H1 (cell line): ENCODE measurements around the gene NPTN. TPM values are rescaled to one million over a fixed set of nuclear protein-coding genes. Genes with fewer than 3 reads are reported as not detected.

ENCODE experiments used
- CBX8 ChIP-seq: fragments of 300-800, 300-1000 bp; sonication (generic); IDR thresholded peaks from 2 replicates; pipeline ENCODE4 v1.7.1; 2016; ENCODE audit warnings: low read depth, low read length, borderline replicate concordance
- CEBPB ChIP-seq: IDR thresholded peaks from 2 replicates; pipeline ENCODE4 v1.6.1; 2012; ENCODE audit warnings: low read depth, low read length
- CREB1 ChIP-seq: IDR thresholded peaks from 2 replicates; pipeline ENCODE4 v1.6.1; 2012; ENCODE audit warnings: inconsistent platforms
- KDM4A ChIP-seq: IDR thresholded peaks from one replicate; pipeline ENCODE4 v1.7.1; 2012; ENCODE audit warnings: low read depth, mild to moderate bottlenecking, moderate library complexity, low read length, inconsistent platforms; ENCODE audit not compliant: severe bottlenecking
- RAD21 ChIP-seq, 2 experiments: IDR thresholded peaks in 1 of 2; conservative IDR thresholded peaks in 1 of 2; 2 replicates each; pipeline ENCODE4 v1.6.1; 2011; ENCODE audit warnings: low read depth in 2 of 2, low read length in 2 of 2, improper control_type of control experiment in 1 of 2, inconsistent platforms in 1 of 2, mild to moderate bottlenecking in 1 of 2, moderate library complexity in 1 of 2
- SIX5 ChIP-seq: IDR thresholded peaks from 2 replicates; pipeline ENCODE4 v1.6.1; 2011; ENCODE audit warnings: mild to moderate bottlenecking, low read depth, low read length
- polyA plus RNA-seq, 7 experiments: library from polyadenylated mRNA; depleted of rRNA in 3 of 7; stranded (reverse) in 5 of 7; unstranded in 2 of 7; fragments of >200 nt in 5 of 7; fragments of 200-250 nt in 2 of 7; gene quantifications; 1 replicate in 5 of 7; 2 replicates in 1 of 7; 4 replicates in 1 of 7; pipeline versions ENCODE4 v1.2.1 to v1.2.3, GENCODE V29; 2011 to 2013; ENCODE audit warnings: missing spikeins in 2 of 7, mixed read lengths in 2 of 7
- total RNA-seq: library from RNA; stranded (reverse); fragmentation: NEBNext Ultra II Directional; extraction: Animal tissue kit (Norgen Biotek cat#: 25700); gene quantifications from 2 replicates; pipeline ENCODE4 v1.2.1, GENCODE V29; 2021
- TF ChIP-seq, protein P1 (sequence below): fragments of 300-600 bp; sonication (generic); IDR thresholded peaks from 2 replicates; pipeline ENCODE4 v1.7.1; 2012; ENCODE audit warnings: low read length, moderate library complexity, mild to moderate bottlenecking, inconsistent platforms; ENCODE audit not compliant: insufficient replicate concordance
- TF ChIP-seq, protein P2 (sequence below): IDR thresholded peaks from 2 replicates; pipeline ENCODE4 v1.6.1; 2012; ENCODE audit warnings: inconsistent platforms

NPTN gene
- total and polyA plus RNA-seq, 2 of the 8 experiments (the other 6 are each of a cell fraction or from before 2014, with no cell fraction given), result 67.0 to 113 TPM

DNA sequence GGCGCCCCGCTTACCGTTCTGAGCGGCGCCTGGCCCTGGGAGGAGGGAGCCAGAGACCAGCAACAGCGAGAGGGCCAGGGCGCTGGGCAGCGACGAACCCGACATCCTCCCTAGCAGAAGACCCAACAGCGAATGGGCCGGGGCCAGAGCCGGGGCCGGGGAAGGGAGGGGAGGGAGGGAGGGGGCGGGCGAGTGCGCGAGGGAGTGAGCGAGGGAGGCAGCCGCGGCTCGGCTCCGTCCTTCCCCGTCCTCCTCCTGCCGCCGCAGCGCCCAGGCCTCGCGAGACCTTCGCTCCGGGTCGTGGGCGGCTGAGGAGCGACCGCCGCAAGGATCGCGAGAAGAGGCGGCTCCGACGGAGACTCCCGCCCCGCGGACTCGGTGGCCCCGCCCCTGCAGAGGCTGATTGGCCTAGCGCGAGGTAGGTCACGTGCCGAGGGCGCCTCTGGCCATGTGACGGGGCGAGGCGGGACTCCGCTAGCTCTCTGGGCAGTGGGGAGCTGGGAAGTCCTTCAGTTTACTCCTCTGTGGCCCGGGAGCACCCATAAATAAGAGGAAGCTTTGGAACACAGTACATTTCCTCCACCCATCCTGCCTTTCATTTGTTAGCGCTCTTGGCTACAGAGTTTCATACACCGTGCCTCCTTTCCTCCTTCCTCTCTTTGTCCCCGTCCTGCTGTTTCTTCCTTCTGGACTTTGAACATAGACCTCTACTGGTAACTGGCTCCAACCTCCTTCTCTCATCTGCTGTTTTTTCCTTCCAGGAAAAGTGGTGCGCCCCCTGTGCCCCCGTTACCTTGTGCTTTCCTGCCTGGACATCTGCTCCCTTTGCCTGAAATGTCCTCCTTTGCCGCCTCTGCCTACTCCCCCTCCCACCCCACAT is at the start of gene NPTN (continued):
- no peak for TF ChIP-seq RAD21 (IDR thresholded peaks at IDR 0.05 in 1 of 2, conservative IDR thresholded peaks at IDR 0.05 in 1 of 2; ENCODE audit: low read depth in 2 of 2, low read length in 2 of 2)
- TF ChIP-seq CREB1, result no peak; the same call in 1 of the 2 replicates
- TF ChIP-seq CBX8, result no peak
- no peak for TF ChIP-seq SIX5
- peak; percentile 47 for TF ChIP-seq KDM4A
- TF ChIP-seq CEBPB, result no peak
- TF ChIP-seq, protein P1, sequence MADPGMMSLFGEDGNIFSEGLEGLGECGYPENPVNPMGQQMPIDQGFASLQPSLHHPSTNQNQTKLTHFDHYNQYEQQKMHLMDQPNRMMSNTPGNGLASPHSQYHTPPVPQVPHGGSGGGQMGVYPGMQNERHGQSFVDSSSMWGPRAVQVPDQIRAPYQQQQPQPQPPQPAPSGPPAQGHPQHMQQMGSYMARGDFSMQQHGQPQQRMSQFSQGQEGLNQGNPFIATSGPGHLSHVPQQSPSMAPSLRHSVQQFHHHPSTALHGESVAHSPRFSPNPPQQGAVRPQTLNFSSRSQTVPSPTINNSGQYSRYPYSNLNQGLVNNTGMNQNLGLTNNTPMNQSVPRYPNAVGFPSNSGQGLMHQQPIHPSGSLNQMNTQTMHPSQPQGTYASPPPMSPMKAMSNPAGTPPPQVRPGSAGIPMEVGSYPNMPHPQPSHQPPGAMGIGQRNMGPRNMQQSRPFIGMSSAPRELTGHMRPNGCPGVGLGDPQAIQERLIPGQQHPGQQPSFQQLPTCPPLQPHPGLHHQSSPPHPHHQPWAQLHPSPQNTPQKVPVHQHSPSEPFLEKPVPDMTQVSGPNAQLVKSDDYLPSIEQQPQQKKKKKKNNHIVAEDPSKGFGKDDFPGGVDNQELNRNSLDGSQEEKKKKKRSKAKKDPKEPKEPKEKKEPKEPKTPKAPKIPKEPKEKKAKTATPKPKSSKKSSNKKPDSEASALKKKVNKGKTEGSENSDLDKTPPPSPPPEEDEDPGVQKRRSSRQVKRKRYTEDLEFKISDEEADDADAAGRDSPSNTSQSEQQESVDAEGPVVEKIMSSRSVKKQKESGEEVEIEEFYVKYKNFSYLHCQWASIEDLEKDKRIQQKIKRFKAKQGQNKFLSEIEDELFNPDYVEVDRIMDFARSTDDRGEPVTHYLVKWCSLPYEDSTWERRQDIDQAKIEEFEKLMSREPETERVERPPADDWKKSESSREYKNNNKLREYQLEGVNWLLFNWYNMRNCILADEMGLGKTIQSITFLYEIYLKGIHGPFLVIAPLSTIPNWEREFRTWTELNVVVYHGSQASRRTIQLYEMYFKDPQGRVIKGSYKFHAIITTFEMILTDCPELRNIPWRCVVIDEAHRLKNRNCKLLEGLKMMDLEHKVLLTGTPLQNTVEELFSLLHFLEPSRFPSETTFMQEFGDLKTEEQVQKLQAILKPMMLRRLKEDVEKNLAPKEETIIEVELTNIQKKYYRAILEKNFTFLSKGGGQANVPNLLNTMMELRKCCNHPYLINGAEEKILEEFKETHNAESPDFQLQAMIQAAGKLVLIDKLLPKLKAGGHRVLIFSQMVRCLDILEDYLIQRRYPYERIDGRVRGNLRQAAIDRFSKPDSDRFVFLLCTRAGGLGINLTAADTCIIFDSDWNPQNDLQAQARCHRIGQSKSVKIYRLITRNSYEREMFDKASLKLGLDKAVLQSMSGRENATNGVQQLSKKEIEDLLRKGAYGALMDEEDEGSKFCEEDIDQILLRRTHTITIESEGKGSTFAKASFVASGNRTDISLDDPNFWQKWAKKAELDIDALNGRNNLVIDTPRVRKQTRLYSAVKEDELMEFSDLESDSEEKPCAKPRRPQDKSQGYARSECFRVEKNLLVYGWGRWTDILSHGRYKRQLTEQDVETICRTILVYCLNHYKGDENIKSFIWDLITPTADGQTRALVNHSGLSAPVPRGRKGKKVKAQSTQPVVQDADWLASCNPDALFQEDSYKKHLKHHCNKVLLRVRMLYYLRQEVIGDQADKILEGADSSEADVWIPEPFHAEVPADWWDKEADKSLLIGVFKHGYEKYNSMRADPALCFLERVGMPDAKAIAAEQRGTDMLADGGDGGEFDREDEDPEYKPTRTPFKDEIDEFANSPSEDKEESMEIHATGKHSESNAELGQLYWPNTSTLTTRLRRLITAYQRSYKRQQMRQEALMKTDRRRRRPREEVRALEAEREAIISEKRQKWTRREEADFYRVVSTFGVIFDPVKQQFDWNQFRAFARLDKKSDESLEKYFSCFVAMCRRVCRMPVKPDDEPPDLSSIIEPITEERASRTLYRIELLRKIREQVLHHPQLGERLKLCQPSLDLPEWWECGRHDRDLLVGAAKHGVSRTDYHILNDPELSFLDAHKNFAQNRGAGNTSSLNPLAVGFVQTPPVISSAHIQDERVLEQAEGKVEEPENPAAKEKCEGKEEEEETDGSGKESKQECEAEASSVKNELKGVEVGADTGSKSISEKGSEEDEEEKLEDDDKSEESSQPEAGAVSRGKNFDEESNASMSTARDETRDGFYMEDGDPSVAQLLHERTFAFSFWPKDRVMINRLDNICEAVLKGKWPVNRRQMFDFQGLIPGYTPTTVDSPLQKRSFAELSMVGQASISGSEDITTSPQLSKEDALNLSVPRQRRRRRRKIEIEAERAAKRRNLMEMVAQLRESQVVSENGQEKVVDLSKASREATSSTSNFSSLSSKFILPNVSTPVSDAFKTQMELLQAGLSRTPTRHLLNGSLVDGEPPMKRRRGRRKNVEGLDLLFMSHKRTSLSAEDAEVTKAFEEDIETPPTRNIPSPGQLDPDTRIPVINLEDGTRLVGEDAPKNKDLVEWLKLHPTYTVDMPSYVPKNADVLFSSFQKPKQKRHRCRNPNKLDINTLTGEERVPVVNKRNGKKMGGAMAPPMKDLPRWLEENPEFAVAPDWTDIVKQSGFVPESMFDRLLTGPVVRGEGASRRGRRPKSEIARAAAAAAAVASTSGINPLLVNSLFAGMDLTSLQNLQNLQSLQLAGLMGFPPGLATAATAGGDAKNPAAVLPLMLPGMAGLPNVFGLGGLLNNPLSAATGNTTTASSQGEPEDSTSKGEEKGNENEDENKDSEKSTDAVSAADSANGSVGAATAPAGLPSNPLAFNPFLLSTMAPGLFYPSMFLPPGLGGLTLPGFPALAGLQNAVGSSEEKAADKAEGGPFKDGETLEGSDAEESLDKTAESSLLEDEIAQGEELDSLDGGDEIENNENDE, result no peak
- TF ChIP-seq, protein P2, sequence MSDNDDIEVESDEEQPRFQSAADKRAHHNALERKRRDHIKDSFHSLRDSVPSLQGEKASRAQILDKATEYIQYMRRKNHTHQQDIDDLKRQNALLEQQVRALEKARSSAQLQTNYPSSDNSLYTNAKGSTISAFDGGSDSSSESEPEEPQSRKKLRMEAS, result peak; percentile 91
